ENCODE results near the gene SEC24D.
"Not testable (repeated sequence)": the region's sequence is repeated elsewhere in the genome, so short reads cannot be mapped to it uniquely, and the experiment has no call there.

SEC24D gene, protein sequence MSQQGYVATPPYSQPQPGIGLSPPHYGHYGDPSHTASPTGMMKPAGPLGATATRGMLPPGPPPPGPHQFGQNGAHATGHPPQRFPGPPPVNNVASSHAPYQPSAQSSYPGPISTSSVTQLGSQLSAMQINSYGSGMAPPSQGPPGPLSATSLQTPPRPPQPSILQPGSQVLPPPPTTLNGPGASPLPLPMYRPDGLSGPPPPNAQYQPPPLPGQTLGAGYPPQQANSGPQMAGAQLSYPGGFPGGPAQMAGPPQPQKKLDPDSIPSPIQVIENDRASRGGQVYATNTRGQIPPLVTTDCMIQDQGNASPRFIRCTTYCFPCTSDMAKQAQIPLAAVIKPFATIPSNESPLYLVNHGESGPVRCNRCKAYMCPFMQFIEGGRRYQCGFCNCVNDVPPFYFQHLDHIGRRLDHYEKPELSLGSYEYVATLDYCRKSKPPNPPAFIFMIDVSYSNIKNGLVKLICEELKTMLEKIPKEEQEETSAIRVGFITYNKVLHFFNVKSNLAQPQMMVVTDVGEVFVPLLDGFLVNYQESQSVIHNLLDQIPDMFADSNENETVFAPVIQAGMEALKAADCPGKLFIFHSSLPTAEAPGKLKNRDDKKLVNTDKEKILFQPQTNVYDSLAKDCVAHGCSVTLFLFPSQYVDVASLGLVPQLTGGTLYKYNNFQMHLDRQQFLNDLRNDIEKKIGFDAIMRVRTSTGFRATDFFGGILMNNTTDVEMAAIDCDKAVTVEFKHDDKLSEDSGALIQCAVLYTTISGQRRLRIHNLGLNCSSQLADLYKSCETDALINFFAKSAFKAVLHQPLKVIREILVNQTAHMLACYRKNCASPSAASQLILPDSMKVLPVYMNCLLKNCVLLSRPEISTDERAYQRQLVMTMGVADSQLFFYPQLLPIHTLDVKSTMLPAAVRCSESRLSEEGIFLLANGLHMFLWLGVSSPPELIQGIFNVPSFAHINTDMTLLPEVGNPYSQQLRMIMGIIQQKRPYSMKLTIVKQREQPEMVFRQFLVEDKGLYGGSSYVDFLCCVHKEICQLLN

DNA sequence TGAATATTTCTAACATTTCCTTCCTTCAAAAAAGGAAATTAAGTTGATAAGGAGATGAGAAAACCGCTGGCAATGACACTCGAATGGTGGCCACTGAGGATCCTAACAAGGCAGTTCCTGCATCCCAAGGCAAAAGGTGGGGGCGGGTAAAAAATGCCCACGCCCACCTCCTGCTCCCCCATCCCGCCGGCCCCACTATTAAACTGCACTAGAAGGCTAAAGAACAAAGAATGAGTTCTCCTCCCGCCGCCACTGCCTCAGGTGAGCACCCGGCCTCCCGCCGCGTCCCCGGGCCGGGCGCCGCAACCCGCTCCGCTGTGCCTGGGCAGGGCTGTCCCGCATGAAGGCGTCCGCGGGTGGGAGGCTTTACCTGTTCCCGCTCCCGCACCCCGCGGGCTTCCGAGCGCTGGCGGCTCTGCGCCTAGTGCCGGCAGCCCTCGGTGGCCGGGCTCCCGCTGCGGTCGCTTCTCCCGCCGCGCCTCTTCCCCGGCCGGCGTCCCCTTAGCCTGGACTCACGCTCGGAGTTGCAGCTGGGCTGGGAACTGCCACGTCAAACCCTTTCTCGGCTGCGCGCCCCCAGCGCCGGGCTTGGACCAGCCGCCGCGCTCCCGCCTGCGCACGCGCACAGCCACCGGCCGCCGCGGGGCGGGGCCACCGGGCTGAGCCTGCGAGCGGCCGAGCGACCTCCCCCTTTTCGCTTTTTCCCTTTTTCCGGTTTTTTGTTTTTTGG is at the start of gene SEC24D:
TSS of gene SEC24D (minus strand) at position 556 of the 730 bp plus-strand sequence. CDS start 2,430 bp downstream, outside the sequence.
- Histone ChIP-seq H3K4me3 (peak within 1 kb of the TSS; percentile 95), H3K27ac (peak within 1 kb of the TSS; percentile 93 to 96)
- TF ChIP-seq, protein P1, sequence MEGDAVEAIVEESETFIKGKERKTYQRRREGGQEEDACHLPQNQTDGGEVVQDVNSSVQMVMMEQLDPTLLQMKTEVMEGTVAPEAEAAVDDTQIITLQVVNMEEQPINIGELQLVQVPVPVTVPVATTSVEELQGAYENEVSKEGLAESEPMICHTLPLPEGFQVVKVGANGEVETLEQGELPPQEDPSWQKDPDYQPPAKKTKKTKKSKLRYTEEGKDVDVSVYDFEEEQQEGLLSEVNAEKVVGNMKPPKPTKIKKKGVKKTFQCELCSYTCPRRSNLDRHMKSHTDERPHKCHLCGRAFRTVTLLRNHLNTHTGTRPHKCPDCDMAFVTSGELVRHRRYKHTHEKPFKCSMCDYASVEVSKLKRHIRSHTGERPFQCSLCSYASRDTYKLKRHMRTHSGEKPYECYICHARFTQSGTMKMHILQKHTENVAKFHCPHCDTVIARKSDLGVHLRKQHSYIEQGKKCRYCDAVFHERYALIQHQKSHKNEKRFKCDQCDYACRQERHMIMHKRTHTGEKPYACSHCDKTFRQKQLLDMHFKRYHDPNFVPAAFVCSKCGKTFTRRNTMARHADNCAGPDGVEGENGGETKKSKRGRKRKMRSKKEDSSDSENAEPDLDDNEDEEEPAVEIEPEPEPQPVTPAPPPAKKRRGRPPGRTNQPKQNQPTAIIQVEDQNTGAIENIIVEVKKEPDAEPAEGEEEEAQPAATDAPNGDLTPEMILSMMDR (IDR thresholded peaks at IDR 0.05) = no peak
- peak; percentile 91 for DNase-seq (ENCODE audit: low spot score)

- H3K4me3 ChIP-seq = no peak overlapping the region
- DNase-seq (ENCODE audit: low spot score) = no peak
- H3K27ac ChIP-seq = no peak overlapping the region
- TF ChIP-seq, protein P1 (IDR thresholded peaks at IDR 0.05) = no peak
Measured at GRCh38 chr4:118884716-118885115, 48.8 kb upstream of the SEC24D start.

- H3K27ac ChIP-seq = no peak overlapping the region
- TF ChIP-seq, protein P1 (IDR thresholded peaks at IDR 0.05) = no peak
Measured at GRCh38 chr4:118883861-118884260, 47.9 kb upstream of the SEC24D start.

DNA sequence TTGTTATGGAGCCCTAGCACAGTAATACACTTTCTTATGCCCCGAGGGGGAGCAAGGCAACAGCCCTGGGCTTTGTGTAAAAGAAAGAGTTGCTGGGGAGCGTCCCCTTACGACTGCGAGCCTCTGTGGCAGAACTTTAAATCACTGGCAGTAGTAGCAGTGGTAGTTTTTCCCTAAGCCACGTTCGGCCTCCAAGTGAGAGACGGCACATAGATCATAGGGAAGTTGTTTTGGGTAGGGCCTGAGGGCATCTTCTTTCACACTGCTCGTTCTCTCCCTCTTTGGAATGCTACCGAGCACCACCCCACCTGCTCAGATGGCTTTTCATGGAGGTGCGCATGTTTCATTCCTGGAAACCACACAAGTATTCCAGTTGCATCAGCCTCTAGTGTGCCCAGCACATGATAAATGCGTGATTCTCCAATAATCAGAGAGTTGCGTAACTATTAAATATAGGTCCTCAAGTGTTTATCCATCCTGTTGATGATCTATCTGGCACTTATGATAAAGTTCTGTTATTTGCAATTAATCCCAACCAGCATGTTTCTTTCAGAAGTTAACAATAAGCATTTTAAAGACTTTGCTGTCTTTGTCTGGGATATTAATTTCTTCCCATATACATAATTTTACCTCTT is 45.7 kb upstream of the SEC24D start:
- H3K27ac ChIP-seq = no peak overlapping the region
- no peak for DNase-seq (ENCODE audit: low spot score)
- TF ChIP-seq, protein P1 (IDR thresholded peaks at IDR 0.05) = no peak

More at GRCh38 chr4:118883861-118884260, 47.9 kb upstream of the SEC24D start:
- H3K4me3 ChIP-seq = no peak overlapping the region
- no peak for DNase-seq (ENCODE audit: low spot score)

GRCh38 chr4:118879409-118879808 is 43.5 kb upstream of the SEC24D start:
- TF ChIP-seq, protein P1 (IDR thresholded peaks at IDR 0.05) = no peak
- Histone ChIP-seq H3K4me3 (no peak overlapping the region), H3K27ac (no peak overlapping the region)
- DNase-seq (ENCODE audit: low spot score) = no peak

More for the DNA sequence above, 45.7 kb upstream of the SEC24D start:
- H3K4me3 ChIP-seq = no peak overlapping the region

- not testable (repeated sequence) for DNase-seq (ENCODE audit: low spot score); H3K4me3 ChIP-seq; H3K27ac ChIP-seq
Measured at GRCh38 chr4:118878507-118878906, 42.6 kb upstream of the SEC24D start.
